ENCODE results near the gene KLKB1.
"Not testable (repeated sequence)": the region's sequence is repeated elsewhere in the genome, so short reads cannot be mapped to it uniquely, and the experiment has no call there.

KLKB1 gene

GRCh38 chr4:186227744-186228513 lies 622 bp downstream of the KLKB1 start:
- no peak for DNase-seq

- no peak for DNase-seq
These were observed 1.2 kb downstream of the KLKB1 start for GRCh38 chr4:186228514-186228894.

- no peak for DNase-seq
These were observed 7.1 kb downstream of the KLKB1 start for GRCh38 chr4:186234367-186234766.

GRCh38 chr4:186236126-186236525 lies 8.8 kb downstream of the KLKB1 start:
- DNase-seq: no peak

- DNase-seq: no peak
These were observed 13.1 kb downstream of the KLKB1 start for GRCh38 chr4:186240452-186240847.

- no peak for DNase-seq
These were observed 13.7 kb downstream of the KLKB1 start for GRCh38 chr4:186240848-186241491.

- DNase-seq: no peak
These were observed 14.3 kb downstream of the KLKB1 start for GRCh38 chr4:186241616-186242015.

- not testable (repeated sequence) for DNase-seq
These were observed 14.7 kb downstream of the KLKB1 start for GRCh38 chr4:186242031-186242430.

- no peak for DNase-seq
These were observed 16.0 kb downstream of the KLKB1 start for GRCh38 chr4:186243331-186243730.

GRCh38 chr4:186244835-186245234 lies 17.5 kb downstream of the KLKB1 start:
- no peak for DNase-seq

- DNase-seq: not testable (repeated sequence)
These were observed 19.9 kb downstream of the KLKB1 start for GRCh38 chr4:186247062-186247752.

- no peak for DNase-seq
These were observed 21.3 kb downstream of the KLKB1 start for GRCh38 chr4:186248643-186249042.

- no peak for DNase-seq
These were observed 22.8 kb downstream of the KLKB1 start for GRCh38 chr4:186249785-186250754.

- DNase-seq: no peak
These were observed 23.5 kb downstream of the KLKB1 start for GRCh38 chr4:186250760-186251159.

- no peak for DNase-seq
These were observed 27.8 kb downstream of the KLKB1 start for GRCh38 chr4:186255122-186255521.

GRCh38 chr4:186258216-186258811 lies 31.0 kb downstream of the KLKB1 start:
- no peak for DNase-seq

GRCh38 chr4:186260117-186260503 lies 32.8 kb downstream of the KLKB1 start:
- DNase-seq: no peak

- no peak for DNase-seq
These were observed 33.5 kb downstream of the KLKB1 start for GRCh38 chr4:186260504-186261448.

- DNase-seq: no peak
These were observed 37.4 kb downstream of the KLKB1 start for GRCh38 chr4:186264660-186265059.

- not testable (repeated sequence) for DNase-seq
These were observed 37.9 kb downstream of the KLKB1 start for GRCh38 chr4:186265250-186265649.

All from activated naive CD4-positive, alpha-beta T cell treated with Interleukin-2 at 50 U/mL for 16 hours (primary cell).